ENCODE data around the gene PLEKHG4B.

DNA sequence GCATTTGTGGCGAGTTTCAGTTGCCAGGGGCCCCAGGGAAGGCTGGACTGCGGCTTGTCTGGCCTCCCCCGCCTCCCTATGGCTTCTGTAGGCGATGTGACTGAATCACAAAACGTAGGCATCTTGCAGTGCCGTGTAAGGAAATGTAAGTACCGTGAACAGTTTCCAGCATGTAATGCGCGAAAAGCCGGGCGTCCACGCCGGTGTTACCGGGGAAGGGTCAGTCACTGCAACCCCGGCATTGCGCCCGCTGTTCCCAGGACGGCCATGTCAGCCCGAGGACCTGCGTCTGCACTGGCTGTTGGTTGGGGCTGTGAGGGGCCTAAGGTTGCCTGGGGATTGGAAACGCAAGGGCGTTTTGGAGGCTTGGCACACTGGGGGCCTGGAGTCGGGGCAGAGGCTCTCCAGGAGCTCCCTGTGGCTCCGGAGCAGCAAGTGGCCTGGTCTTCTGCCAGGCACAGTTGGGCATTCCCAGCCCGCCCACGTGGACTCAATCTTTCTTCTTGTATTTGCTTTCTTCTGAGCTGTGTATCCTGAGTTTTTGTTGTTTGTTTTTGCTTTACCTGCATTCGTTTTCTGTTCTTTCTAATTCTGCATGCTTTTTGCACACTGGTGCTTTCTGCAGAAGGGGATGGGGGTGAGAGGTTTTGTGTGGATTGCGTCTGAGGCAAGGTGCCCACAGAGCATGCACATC is 36.9 kb upstream of the PLEKHG4B start:
- TF ChIP-seq POLR2AphosphoS5 (IDR thresholded peaks at IDR 0.05) (no peak), POLR2A (IDR thresholded peaks at IDR 0.05) (no peak), CTCF (IDR thresholded peaks at IDR 0.05) (no peak)
